Ovary (tissue), 9 donors: ENCODE results near the gene NPW. TPM values are rescaled to one million over a fixed set of nuclear protein-coding genes. Genes with fewer than 3 reads are reported as not detected.

Experiments
- DNase-seq, 5 donors: peaks; one replicate each; pipeline ENCODE4 v3.0.0-alpha.2; 2019 to 2020
- H3K27ac ChIP-seq, 2 donors: fragments of 200-600 bp; one replicate each; pipeline versions ENCODE4 v1.5.1 to v1.8.0; 2019 to 2022
- H3K27me3 ChIP-seq: fragments of 200-600 bp; one replicate; pipeline ENCODE4 v1.8.0; 2022
- H3K36me3 ChIP-seq: fragments of 200-600 bp; sonication (generic); one replicate; pipeline ENCODE4 v1.5.1; 2019
- H3K4me1 ChIP-seq: one replicate; pipeline ENCODE4 v1.8.1; 2013; ENCODE audit warnings: mild to moderate bottlenecking, moderate library complexity; ENCODE audit not compliant: insufficient read depth
- H3K4me3 ChIP-seq: fragments of 200-600 bp; sonication (generic); one replicate; pipeline ENCODE4 v1.5.1; 2017
- H3K9me3 ChIP-seq, 2 donors: fragments of 200-600 bp in 1 of 2; sonication (generic) in 1 of 2; one replicate each; pipeline versions ENCODE4 v1.5.1 to v1.8.1; 2013 to 2019; ENCODE audit warnings: mild to moderate bottlenecking in 1 of 2, moderate library complexity in 1 of 2
- EP300 ChIP-seq: sonication (generic); formaldehyde crosslinking; IDR thresholded peaks from one replicate; pipeline ENCODE4 v1.6.1; 2017; ENCODE audit warnings: antibody characterized with exemption
- POLR2A ChIP-seq: fragments of 450-650 bp; IDR thresholded peaks from one replicate; pipeline ENCODE4 v1.6.1; 2017; ENCODE audit warnings: antibody characterized with exemption, mild to moderate bottlenecking, moderate library complexity
- WGBS, 3 donors: extraction: QIAGEN DNeasy Blood & Tissue Kit in 1 of 3; methylation state at CpG; one replicate each; pipeline versions ENCODE4 v1.1.5 to v1.1.7; 2013 to 2017; 5-methylcytosine and 5-hydroxymethylcytosine counted together
- intact Hi-C, 4 donors: fragments of 100-400 bp; cut with DNase I; formaldehyde crosslinking; loops; one replicate each; pipeline versions ENCODE4 v1.11.0 to v1.15.1; 2022 to 2023
- polyA plus RNA-seq, 2 donors: library from polyadenylated mRNA; stranded (reverse); fragments of 200-250 nt in 1 of 2; fragments of 350-450 nt in 1 of 2; fragmentation: Illumina TruSeq in 1 of 2; extraction: RNeasy Lipid Tissue Mini Kit (QIAGEN cat#74804) in 1 of 2; gene quantifications; one replicate each; pipeline ENCODE4 v1.2.3, GENCODE V29; 2013 to 2014
- total RNA-seq, 7 donors: library from RNA; depleted of rRNA in 2 of 7; stranded (reverse); fragments of >200 nt in 2 of 7; fragmentation: NEBNext Ultra II Directional in 3 of 7; extraction: Animal tissue kit (Norgen Biotek cat#: 25700) in 3 of 7; gene quantifications; one replicate each; pipeline versions ENCODE4 v1.1.0 to v1.2.4, GENCODE V29; 2016 to 2023
- TF ChIP-seq, protein P1 (sequence below), 3 donors: fragments of 450-650 bp in 2 of 3; fragments of 200-600 bp in 1 of 3; IDR thresholded peaks; one replicate each; pipeline versions ENCODE4 v1.5.1 to v1.8.0; 2016 to 2022; ENCODE audit warnings: antibody characterized with exemption in 3 of 3, mild to moderate bottlenecking in 1 of 3
- donor health status: DM: no; HTN: no; CAD: no; lungs with moderate emphysema.
- donor health status: DM: no; HTN: no; CAD: no.
- donor health status: Bipolar disorder and iron deficiency.
- donor health status: DM: yes; HTN: yes; CAD: no.
- donor health status: DM: no; HTN: no; CAD: no.
- donor health status: DM: yes; HTN: yes; CAD: no.

NPW gene
- total and polyA plus RNA-seq, 9 donors = 0.17 to 1.1 (median 0.62) TPM; not detected in 5

DNA sequence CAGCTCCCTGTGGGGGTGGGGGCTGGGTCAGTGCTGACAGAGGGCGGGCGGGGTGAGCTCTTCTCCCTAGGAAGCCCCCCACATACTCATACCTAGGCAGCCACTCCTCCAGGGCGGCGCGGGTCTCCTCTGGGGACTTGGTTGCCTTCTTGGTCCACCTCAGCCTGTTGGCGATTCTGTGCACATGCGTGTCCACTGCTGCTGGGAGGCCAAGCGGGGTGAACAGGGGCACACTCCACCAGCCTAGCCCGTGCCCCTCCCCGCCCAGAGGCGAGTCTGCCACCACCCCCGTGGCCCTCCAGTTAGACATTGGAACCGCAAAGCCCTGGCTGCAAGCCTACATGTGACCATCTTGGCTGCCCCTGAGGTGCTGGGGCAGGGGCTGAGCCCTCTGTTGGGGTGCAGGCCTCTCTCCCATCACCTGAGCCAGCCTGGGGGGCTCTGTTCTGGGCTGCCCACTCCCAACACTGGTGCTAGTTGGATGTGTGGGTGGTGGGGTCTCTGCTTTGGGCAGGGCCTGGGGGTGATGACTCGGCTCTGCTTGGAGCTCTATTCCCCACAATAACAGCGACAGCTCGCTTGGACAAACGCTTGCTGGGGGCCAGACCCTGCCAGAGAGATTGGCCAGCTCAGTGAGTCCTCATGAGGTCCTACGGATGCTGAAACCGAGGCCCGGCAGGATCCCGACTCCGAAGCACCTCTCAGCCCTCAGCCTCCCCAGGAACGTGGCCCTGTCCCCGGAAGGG is 20.6 kb downstream of the NPW start:
- peaks cover 56% of the 10 kb centered on the region for H3K4me1 ChIP-seq
- intact Hi-C loops = no loop called here
- peak in 3 of 5 donors; percentile 62 to 63 (median 62) for DNase-seq
- H3K36me3 ChIP-seq = no peaks in the 10 kb centered on the region
- H3K27ac ChIP-seq = peak overlapping the region; percentile 75 to 92
- TF ChIP-seq, protein P1, sequence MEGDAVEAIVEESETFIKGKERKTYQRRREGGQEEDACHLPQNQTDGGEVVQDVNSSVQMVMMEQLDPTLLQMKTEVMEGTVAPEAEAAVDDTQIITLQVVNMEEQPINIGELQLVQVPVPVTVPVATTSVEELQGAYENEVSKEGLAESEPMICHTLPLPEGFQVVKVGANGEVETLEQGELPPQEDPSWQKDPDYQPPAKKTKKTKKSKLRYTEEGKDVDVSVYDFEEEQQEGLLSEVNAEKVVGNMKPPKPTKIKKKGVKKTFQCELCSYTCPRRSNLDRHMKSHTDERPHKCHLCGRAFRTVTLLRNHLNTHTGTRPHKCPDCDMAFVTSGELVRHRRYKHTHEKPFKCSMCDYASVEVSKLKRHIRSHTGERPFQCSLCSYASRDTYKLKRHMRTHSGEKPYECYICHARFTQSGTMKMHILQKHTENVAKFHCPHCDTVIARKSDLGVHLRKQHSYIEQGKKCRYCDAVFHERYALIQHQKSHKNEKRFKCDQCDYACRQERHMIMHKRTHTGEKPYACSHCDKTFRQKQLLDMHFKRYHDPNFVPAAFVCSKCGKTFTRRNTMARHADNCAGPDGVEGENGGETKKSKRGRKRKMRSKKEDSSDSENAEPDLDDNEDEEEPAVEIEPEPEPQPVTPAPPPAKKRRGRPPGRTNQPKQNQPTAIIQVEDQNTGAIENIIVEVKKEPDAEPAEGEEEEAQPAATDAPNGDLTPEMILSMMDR (IDR thresholded peaks at IDR 0.05) = no peak
- TF ChIP-seq POLR2A (no peak), EP300 (no peak)
- H3K27me3 ChIP-seq = no peaks in the 10 kb centered on the region
- H3K4me3 ChIP-seq = no peak overlapping the region
- 57 to 78% (median 76%) methylated on average over 24 of the region's 24 CpGs for WGBS, 3 donors
- H3K9me3 ChIP-seq = no peaks in the 10 kb centered on the region

DNA sequence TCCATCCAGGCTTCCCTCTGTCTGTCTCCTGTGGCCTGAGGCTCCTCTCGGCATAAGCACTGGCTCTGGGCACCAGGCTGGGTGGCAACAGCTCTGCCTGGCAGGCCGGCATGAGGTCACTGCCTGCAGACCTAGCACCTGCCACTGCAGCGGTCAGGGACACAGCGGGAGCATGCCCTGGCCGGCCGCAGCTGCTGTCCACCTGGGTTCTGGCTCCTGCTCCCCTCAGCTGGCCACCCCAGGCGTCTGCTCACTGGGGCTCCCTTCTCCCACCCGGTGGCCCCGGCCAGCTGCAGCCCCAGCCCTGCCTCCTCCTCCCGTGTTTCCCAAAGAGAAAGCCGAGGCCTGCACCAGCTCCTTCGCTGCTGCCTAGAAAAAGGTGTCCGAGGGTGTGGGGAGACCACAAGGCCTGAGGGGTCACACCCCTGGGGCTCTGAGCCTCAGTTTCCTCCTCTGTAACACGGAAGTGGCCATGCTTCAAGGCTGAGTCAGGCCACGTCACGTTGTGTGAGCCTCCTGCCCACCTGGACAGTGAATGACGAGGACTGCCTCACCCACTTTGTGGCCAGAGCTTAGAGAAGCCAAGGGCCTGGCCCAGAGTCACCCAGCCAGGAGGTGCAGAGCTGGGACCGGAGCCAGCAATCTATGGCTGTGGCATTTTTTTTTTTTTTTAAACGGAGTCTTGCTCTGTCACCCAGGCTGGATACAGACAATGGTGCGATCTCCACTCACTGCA is 21.4 kb downstream of the NPW start:
- Histone ChIP-seq H3K36me3 (no peaks in the 10 kb centered on the region), H3K27me3 (no peaks in the 10 kb centered on the region), H3K4me1 (peaks cover 50% of the 10 kb centered on the region), H3K27ac (peak overlapping the region; percentile 22 to 92), H3K9me3 (no peaks in the 10 kb centered on the region), H3K4me3 (no peak overlapping the region)
- DNase-seq = peak in 1 of 5 donors; percentile 55
- TF ChIP-seq, protein P1 (IDR thresholded peaks at IDR 0.05) = no peak
- no peak for TF ChIP-seq EP300
- intact Hi-C loops = no loop called here
- 47 to 66% (median 62%) methylated on average over 18 to 20 of the region's 20 CpGs for WGBS, 3 donors

DNA sequence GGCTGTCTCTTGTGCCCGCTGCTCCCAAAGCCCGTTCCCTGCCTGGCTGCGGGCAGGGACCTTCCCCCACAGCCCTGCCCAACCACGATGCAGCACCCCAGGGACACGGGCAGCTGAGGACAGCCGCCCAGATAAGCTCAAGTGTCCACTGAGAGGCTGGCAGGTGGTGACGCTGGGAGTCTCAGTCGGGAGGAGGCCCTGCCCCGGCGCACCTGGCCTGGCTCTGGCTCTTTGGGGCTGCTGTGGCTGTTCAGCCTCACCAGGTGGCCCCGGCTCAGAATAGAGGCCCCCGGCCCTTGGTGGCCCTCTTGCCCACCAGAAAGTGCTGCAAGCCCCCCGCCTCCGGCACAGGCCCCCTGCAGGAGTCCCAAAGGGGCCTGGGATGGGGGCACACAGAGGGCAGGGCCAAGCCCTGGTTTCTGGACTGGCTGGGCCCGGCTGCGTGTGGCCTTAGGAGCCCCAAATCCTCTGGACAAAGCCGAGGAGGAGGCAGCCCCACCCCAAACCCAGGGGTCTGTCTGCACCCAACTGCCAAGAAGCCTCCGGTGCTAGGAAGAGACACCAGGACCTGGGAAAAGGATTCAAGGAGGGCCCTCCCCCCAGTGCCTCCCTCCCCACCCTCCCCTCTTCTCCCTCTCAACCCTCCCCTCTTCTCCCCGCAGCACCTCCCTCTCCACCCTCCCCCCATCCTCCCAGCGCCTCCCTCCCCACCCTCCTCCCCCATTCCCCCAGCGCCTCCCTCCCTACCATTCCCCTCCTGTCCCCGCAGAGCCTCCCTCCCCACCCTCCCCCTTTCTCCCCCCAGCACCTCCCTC is 22.8 kb downstream of the NPW start:
- TF ChIP-seq EP300 = no peak
- TF ChIP-seq, protein P1 (IDR thresholded peaks at IDR 0.05) = no peak
- TF ChIP-seq POLR2A = no peak
- intact Hi-C loops = no loop called here
- no peaks in the 10 kb centered on the region for H3K27me3 ChIP-seq
- peak overlapping the region; percentile 57 to 75 for H3K27ac ChIP-seq
- peaks cover 43% of the 10 kb centered on the region for H3K4me1 ChIP-seq
- H3K9me3 ChIP-seq = no peaks in the 10 kb centered on the region
- H3K4me3 ChIP-seq = no peak overlapping the region
- H3K36me3 ChIP-seq = no peaks in the 10 kb centered on the region
- DNase-seq = peak in 4 of 5 donors; percentile 57 to 75 (median 64)
- 54 to 65% (median 64%) methylated on average over 10 to 22 of the region's 22 CpGs for WGBS, 3 donors

DNA sequence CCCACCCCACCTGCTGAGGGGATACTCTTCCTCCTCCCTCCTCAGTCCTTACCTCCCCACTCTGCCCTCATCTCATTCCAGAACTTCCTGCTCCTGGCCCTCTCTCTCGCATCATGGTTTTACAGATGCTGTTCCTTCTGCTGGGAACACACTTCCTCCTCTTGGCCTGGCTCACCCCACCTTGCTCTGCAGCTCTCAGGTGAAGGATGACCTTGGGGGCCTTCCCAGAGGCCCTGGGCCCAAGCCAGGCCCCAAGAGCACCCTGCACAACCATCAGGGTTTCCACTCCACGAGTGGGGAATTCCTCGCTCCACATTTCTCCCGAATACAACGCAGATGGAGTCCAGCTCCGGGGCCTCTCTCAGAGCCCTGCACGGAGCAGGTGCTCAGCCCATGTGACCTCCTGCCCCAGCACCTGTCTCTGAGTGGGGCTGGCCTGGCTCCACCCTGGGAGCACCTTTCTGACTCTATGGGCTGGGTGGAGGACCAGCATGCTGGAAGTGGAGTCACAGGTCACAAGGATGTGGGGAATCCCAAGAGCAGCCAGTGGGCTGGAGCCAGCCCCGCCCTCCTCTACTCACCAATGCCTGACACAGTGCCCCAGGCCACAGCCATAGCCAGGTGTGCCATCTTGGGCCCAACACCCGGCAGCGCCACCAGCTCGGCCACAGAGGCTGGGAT is 23.5 kb downstream of the NPW start:
- no peak overlapping the region for H3K4me3 ChIP-seq
- no peaks in the 10 kb centered on the region for H3K36me3 ChIP-seq
- TF ChIP-seq EP300 = no peak
- TF ChIP-seq POLR2A = no peak
- TF ChIP-seq, protein P1 (IDR thresholded peaks at IDR 0.05) = no peak
- H3K4me1 ChIP-seq = peaks cover 36% of the 10 kb centered on the region
- H3K9me3 ChIP-seq = no peaks in the 10 kb centered on the region
- DNase-seq = no peak
- WGBS, 3 donors = 75 to 84% (median 83%) methylated on average over 11 of the region's 11 CpGs
- peak overlapping the region in 1 of 2 donors; percentile 32 for H3K27ac ChIP-seq
- H3K27me3 ChIP-seq = no peaks in the 10 kb centered on the region
- intact Hi-C loops = no loop called here
